MCF 10A (cell line): ENCODE measurements around the gene ANO3. TPM values are rescaled to one million over a fixed set of nuclear protein-coding genes. Genes with fewer than 3 reads are reported as not detected.

Experiments
- BruUV-seq: library from RNA; stranded (reverse); fragments of 400-500 nt; replicated peaks from 2 replicates; lab custom pipeline; 2021; lab: Mats Ljungman, UMichigan
- CTCF ChIA-PET: fragments of 300-600 bp; sonication (Branson Sonifier 250); formaldehyde crosslinking; extraction: SDS; loops from one replicate; lab custom pipeline; 2021; ENCODE audit warnings: antibody characterized with exemption, inconsistent platforms; lab: Yijun Ruan, JAX
- POLR2A ChIA-PET: fragments of 300-600, 350-650 bp; sonication (Branson Sonifier 250); formaldehyde crosslinking; extraction: SDS; loops from one replicate; lab custom pipeline; 2020; ENCODE audit warnings: antibody characterized with exemption, inconsistent platforms; lab: Yijun Ruan, JAX
- DNase-seq: peaks from one replicate; pipeline ENCODE4 v3.0.0-alpha.2; 2018; ENCODE audit not compliant: unreplicated experiment
- H3K27ac Mint-ChIP-seq: one replicate; pipeline ENCODE4 v1.8.0; 2022; ENCODE audit warnings: mild to moderate bottlenecking, low read depth, mixed read lengths; ENCODE audit not compliant: unreplicated experiment
- H3K27me3 Mint-ChIP-seq: one replicate; pipeline ENCODE4 v1.8.0; 2022; ENCODE audit warnings: mixed read lengths; ENCODE audit not compliant: insufficient read depth, unreplicated experiment
- H3K36me3 Mint-ChIP-seq: one replicate; pipeline ENCODE4 v1.8.0; 2022; ENCODE audit warnings: mild to moderate bottlenecking, moderate library complexity, mixed read lengths; ENCODE audit not compliant: insufficient read depth, unreplicated experiment
- H3K4me1 Mint-ChIP-seq: one replicate; pipeline ENCODE4 v1.8.0; 2022; ENCODE audit warnings: mixed read lengths; ENCODE audit not compliant: insufficient read depth, unreplicated experiment
- H3K4me3 Mint-ChIP-seq: one replicate; pipeline ENCODE4 v1.8.0; 2022; ENCODE audit warnings: mild to moderate bottlenecking, moderate library complexity, mixed read lengths; ENCODE audit not compliant: unreplicated experiment
- H3K9me3 Mint-ChIP-seq: one replicate; pipeline ENCODE4 v1.8.0; 2022; ENCODE audit warnings: mixed read lengths; ENCODE audit not compliant: unreplicated experiment
- CTCF ChIP-seq: fragments of 200-600 bp; IDR thresholded peaks from one replicate; pipeline ENCODE4 v1.8.0; 2022; ENCODE audit warnings: antibody characterized with exemption, mild to moderate bottlenecking; ENCODE audit not compliant: unreplicated experiment
- intact Hi-C: fragments of 100-400 bp; cut with micrococcal nuclease; formaldehyde crosslinking; loops from 2 replicates; pipeline ENCODE4 v1.14.1; 2022
- total RNA-seq: library from RNA; stranded (reverse); gene quantifications from 2 replicates; pipeline ENCODE4 v1.2.3, GENCODE V29; 2022

The ANO3 gene
- total RNA-seq, 1 experiment from 2014 or later = not detected

- H3K4me1 Mint-ChIP-seq = no peaks in the 10 kb centered on the region
- no peak for TF ChIP-seq CTCF
- no peaks in the 10 kb centered on the region for H3K9me3 Mint-ChIP-seq
- no peak overlapping the region for H3K27ac Mint-ChIP-seq
- ChIA-PET POLR2A (no interaction called here), CTCF (no interaction called here)
- peaks cover 37% of the 10 kb centered on the region for H3K27me3 Mint-ChIP-seq
- DNase-seq = no peak
- H3K4me3 Mint-ChIP-seq = no peak overlapping the region
- intact Hi-C loops = no loop called here
- BruUV-seq = no TSS peak
- no peaks in the 10 kb centered on the region for H3K36me3 Mint-ChIP-seq
These were observed 142.5 kb downstream of the ANO3 start for GRCh38 chr11:26474401-26474800.

DNA sequence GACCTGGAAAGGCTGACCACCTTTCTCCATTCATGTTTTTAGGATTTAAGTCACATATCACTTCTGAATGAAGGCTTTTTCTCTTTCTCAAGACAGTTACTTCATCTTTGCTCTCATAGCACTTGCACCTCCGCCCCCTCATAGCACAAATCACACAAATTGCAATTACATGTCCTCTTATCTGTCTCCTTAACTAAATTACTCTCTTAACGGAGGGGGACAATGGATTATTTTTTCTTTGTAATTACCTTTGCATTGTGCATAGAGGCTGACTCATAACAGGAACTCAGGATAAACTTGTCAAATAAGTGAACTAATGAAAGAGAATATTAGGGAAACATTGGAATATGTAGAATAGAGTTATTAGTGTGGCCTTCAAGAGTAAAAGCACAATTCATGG, 145.5 kb downstream of the ANO3 start:
- intact Hi-C loops = no loop called here
- BruUV-seq = no TSS peak
- H3K36me3 Mint-ChIP-seq = no peaks in the 10 kb centered on the region
- CTCF ChIA-PET = no interaction called here
- no peak for DNase-seq
- POLR2A ChIA-PET = interaction anchor here (0.6 kb wide), 1 partner anchor 1301 kb away, joined by 4 read pairs; no protein-coding TSS in a partner anchor
- no peak overlapping the region for H3K4me3 Mint-ChIP-seq
- no peak overlapping the region for H3K27ac Mint-ChIP-seq
- H3K27me3 Mint-ChIP-seq = peaks cover 40% of the 10 kb centered on the region
- no peak for TF ChIP-seq CTCF
- no peaks in the 10 kb centered on the region for H3K4me1 Mint-ChIP-seq
- H3K9me3 Mint-ChIP-seq = no peaks in the 10 kb centered on the region

GRCh38 chr11:26478710-26479109, 146.8 kb downstream of the ANO3 start:
- Mint-ChIP-seq H3K36me3 (no peaks in the 10 kb centered on the region), H3K4me1 (no peaks in the 10 kb centered on the region), H3K27ac (no peak overlapping the region), H3K9me3 (no peaks in the 10 kb centered on the region), H3K4me3 (no peak overlapping the region), H3K27me3 (peaks cover 36% of the 10 kb centered on the region)
- POLR2A ChIA-PET = no interaction called here
- no peak for DNase-seq
- intact Hi-C loops = no loop called here
- TF ChIP-seq CTCF = no peak
- BruUV-seq = no TSS peak
- CTCF ChIA-PET = interaction anchor here (0.5 to 1.0 kb wide), 2 partner anchors 43 to 45 kb away, joined by 3 to 4 read pairs; no protein-coding TSS in a partner anchor

DNA sequence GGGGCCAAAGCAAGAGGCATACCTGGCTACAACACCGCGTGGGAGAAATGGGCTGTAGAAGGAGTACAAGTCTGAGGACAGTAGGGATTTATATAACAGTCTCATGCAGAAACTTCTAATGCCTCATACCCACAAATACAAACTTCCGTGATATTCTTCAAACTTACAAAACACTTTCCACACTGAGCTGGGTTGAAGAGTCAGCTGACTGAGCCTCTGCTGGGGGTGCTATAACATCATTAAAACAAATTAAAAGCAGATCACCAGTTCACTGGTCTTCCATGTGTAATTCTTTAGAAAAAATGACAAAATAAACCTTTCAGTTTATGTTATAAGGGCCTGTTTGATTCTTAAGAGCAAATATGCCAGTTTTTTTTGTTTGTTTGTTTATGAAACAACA, 148.1 kb downstream of the ANO3 start:
- intact Hi-C loops = no loop called here
- DNase-seq = no peak
- Mint-ChIP-seq H3K4me3 (no peak overlapping the region), H3K9me3 (no peaks in the 10 kb centered on the region), H3K27me3 (peaks cover 37% of the 10 kb centered on the region), H3K4me1 (no peaks in the 10 kb centered on the region), H3K27ac (no peak overlapping the region), H3K36me3 (no peaks in the 10 kb centered on the region)
- ChIA-PET CTCF (no interaction called here), POLR2A (interaction anchor here (0.6 kb wide), 1 partner anchor 147 kb away, joined by 3 read pairs; no protein-coding TSS in a partner anchor)
- no TSS peak for BruUV-seq
- TF ChIP-seq CTCF = no peak
